K562 treated with DMSO at 1 percent for 4 hours (cell line): ENCODE results near the gene HHEX. TPM values are rescaled to one million over a fixed set of nuclear protein-coding genes. Genes with fewer than 3 reads are reported as not detected.

Experiments used
- total RNA-seq: library from RNA; unstranded; fragments of 300-600 nt; gene quantifications from 2 replicates; pipeline ENCODE4 v1.2.3, GENCODE V29; 2022; ENCODE audit not compliant: insufficient read depth

The HHEX gene
- total RNA-seq: 26.8 and 43.6 TPM in 2 replicates

GRCh38 chr10:92689663-92690210 lies at the start of gene HHEX:
Gene HHEX, plus strand, starts transcription at chr10:92689955. Its CDS starts 32 bp downstream, at chr10:92689987.

Other genes with a start within 250 kb of the HHEX start
- gene IDE, start 115.9 kb upstream of the HHEX start, total RNA-seq: 10.8 and 16.4 TPM in 2 replicates
- gene KIF11, start 96.8 kb upstream of the HHEX start, total RNA-seq: 13.1 and 18.5 TPM in 2 replicates
- gene EXOC6, start 158.6 kb downstream of the HHEX start, total RNA-seq: 56.0 and 340 TPM in 2 replicates